GM23338 (cell line): Measurements from ENCODE around the gene ZDHHC1. TPM values are rescaled to one million over a fixed set of nuclear protein-coding genes. Genes with fewer than 3 reads are reported as not detected.

ENCODE experiments used
- ATAC-seq: fragments of 200-7000 bp; cut with Tn5 transposase; 3 replicates; pipeline ENCODE4 v1.9.1; 2020
- DNase-seq: peaks from one replicate; pipeline ENCODE4 v3.0.0-alpha.2; 2015; ENCODE audit warnings: low spot score
- H2AFZ ChIP-seq: fragments of 200-600 bp; sonication (generic); 2 replicates; pipeline ENCODE4 v1.8.0; 2016; ENCODE audit warnings: antibody characterized with exemption, mild to moderate bottlenecking, moderate library complexity
- H3F3A ChIP-seq: fragments of 200-600 bp; sonication (generic); replicated peaks from 2 replicates; pipeline ENCODE4 v1.8.0; 2017; ENCODE audit warnings: antibody characterized with exemption, mixed run types, low read depth
- H3K27ac ChIP-seq: fragments of 200-600 bp; sonication (generic); 2 replicates; pipeline ENCODE4 v1.6.1; 2016; ENCODE audit warnings: low read depth
- H3K27me3 ChIP-seq: fragments of 200-600 bp; sonication (generic); 2 replicates; pipeline ENCODE4 v1.8.0; 2016; ENCODE audit warnings: mild to moderate bottlenecking, mixed run types, moderate library complexity; ENCODE audit not compliant: insufficient read depth
- H3K36me3 ChIP-seq: fragments of 200-600 bp; sonication (generic); 2 replicates; pipeline ENCODE4 v1.8.0; 2016; ENCODE audit warnings: mild to moderate bottlenecking; ENCODE audit not compliant: insufficient read depth
- H3K4me1 ChIP-seq: fragments of 200-600 bp; sonication (generic); 2 replicates; pipeline ENCODE4 v1.8.0; 2016; ENCODE audit warnings: mild to moderate bottlenecking, moderate library complexity; ENCODE audit not compliant: insufficient read depth
- H3K4me2 ChIP-seq: fragments of 200-600 bp; sonication (generic); 2 replicates; pipeline ENCODE4 v1.7.1; 2017; ENCODE audit warnings: mixed run types
- H3K4me3 ChIP-seq: fragments of 200-600 bp; sonication (generic); 2 replicates; pipeline ENCODE4 v1.6.1; 2016; ENCODE audit warnings: mixed run types
- H3K79me2 ChIP-seq: fragments of 200-600 bp; sonication (generic); replicated peaks from 2 replicates; pipeline ENCODE4 v1.8.0; 2017; ENCODE audit warnings: mild to moderate bottlenecking; ENCODE audit not compliant: insufficient read depth
- H3K9me2 ChIP-seq: fragments of 200-600 bp; sonication (generic); 2 replicates; pipeline ENCODE4 v1.8.0; 2017; ENCODE audit not compliant: insufficient read depth
- H4K20me1 ChIP-seq: fragments of 200-600 bp; sonication (generic); replicated peaks from 2 replicates; pipeline ENCODE4 v1.8.0; 2017; ENCODE audit warnings: mild to moderate bottlenecking; ENCODE audit not compliant: insufficient read depth
- H3K27ac Mint-ChIP-seq: 2 replicates; pipeline ENCODE4 v1.8.0; 2020; ENCODE audit warnings: inconsistent platforms, mild to moderate bottlenecking, moderate library complexity, mixed read lengths
- H3K27me3 Mint-ChIP-seq: 3 replicates; pipeline ENCODE4 v1.8.0; 2022; ENCODE audit warnings: low read depth, mild to moderate bottlenecking, moderate library complexity, mixed read lengths, inconsistent platforms; ENCODE audit not compliant: insufficient read depth, poor library complexity
- H3K36me3 Mint-ChIP-seq: 3 replicates; pipeline ENCODE4 v1.8.0; 2021; ENCODE audit warnings: low read depth, mild to moderate bottlenecking, inconsistent platforms, moderate library complexity, mixed read lengths
- H3K4me1 Mint-ChIP-seq: 3 replicates; pipeline ENCODE4 v1.8.0; 2020; ENCODE audit warnings: mild to moderate bottlenecking, inconsistent platforms, mixed read lengths
- H3K4me3 Mint-ChIP-seq: 3 replicates; pipeline ENCODE4 v1.8.0; 2021; ENCODE audit warnings: moderate library complexity, mild to moderate bottlenecking, inconsistent platforms, mixed read lengths
- H3K9me3 Mint-ChIP-seq: 3 replicates; pipeline ENCODE4 v1.8.0; 2020; ENCODE audit warnings: moderate library complexity, mild to moderate bottlenecking, inconsistent platforms, mixed read lengths
- CREB1 ChIP-seq: fragments of 250-450 bp; sonication (Bioruptor Pico); IDR thresholded peaks from 2 replicates; pipeline ENCODE4 v1.5.0; 2020; ENCODE audit warnings: low read depth, mild to moderate bottlenecking, moderate library complexity
- POLR2AphosphoS5 ChIP-seq: IDR thresholded peaks from 2 replicates; pipeline ENCODE4 v1.6.1; 2016; ENCODE audit warnings: antibody characterized with exemption, low read depth
- STAT1 ChIP-seq: IDR thresholded peaks from one replicate; pipeline ENCODE4 v1.6.1; 2016; ENCODE audit warnings: antibody characterized with exemption; ENCODE audit not compliant: unreplicated experiment
- ZNF462 ChIP-seq: fragments of 250-450 bp; sonication (Bioruptor Pico); IDR thresholded peaks from 2 replicates; pipeline ENCODE4 v1.5.0; 2020; ENCODE audit warnings: mild to moderate bottlenecking, moderate library complexity
- long read RNA-seq: library from polyadenylated mRNA; unstranded; transcript quantifications from one replicate; pipeline ENCODE4 v2.0.0, GENCODE V29; 2020; ENCODE audit not compliant: unreplicated experiment
- polyA plus RNA-seq: library from polyadenylated mRNA; unstranded; fragments of >200 nt; fragmentation: Nextera tagmentation; extraction: Ambion mirVana; gene quantifications from 2 replicates; pipeline ENCODE4 v1.2.1, GENCODE V29; 2016
- total RNA-seq: library from RNA; depleted of rRNA; stranded (reverse); fragments of >200 nt; shearing (Covaris generic); gene quantifications from 2 replicates; pipeline ENCODE4 v1.2.3, GENCODE V29; 2014; rRNA removed
- TF ChIP-seq, protein P1 (sequence below), 2 experiments: fragments of 200-600 bp in 1 of 2; sonication (generic) in 1 of 2; conservative IDR thresholded peaks; 2 replicates each; pipeline versions ENCODE4 v1.5.1 to v1.6.1; 2016 to 2017; ENCODE audit warnings: antibody characterized with exemption in 2 of 2, low read depth in 2 of 2, mild to moderate bottlenecking in 2 of 2, moderate library complexity in 1 of 2

Gene ZDHHC1, protein sequence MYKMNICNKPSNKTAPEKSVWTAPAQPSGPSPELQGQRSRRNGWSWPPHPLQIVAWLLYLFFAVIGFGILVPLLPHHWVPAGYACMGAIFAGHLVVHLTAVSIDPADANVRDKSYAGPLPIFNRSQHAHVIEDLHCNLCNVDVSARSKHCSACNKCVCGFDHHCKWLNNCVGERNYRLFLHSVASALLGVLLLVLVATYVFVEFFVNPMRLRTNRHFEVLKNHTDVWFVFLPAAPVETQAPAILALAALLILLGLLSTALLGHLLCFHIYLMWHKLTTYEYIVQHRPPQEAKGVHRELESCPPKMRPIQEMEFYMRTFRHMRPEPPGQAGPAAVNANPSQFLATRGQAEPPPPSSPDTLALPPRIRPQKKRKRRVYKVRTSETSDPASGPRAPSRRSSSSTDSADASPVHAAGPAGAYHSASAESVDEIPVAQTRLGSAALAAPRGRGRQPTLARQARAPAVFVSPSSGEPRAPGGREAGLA
- total RNA-seq (2.3 and 2.7 TPM in 2 replicates), polyA plus RNA-seq (1.4 and 1.6 TPM in 2 replicates)
- long read RNA-seq, partial matches to known transcripts: 3 of 4 reads
- long read RNA-seq, other reads (novel, unspliced or antisense): 1 of 4 reads

- Histone ChIP-seq H3K27ac (no peak within 1 kb of the TSS), H3K79me2 (no peaks in the 10 kb centered on the region), H3K9me2 (no peaks in the 10 kb centered on the region), H3K4me3 (peak within 1 kb of the TSS; percentile 77), H3K36me3 (no peaks in the 10 kb centered on the region), H4K20me1 (no peaks in the 10 kb centered on the region; the same call in 1 of the 2 replicates), H3K4me1 (peaks cover 26% of the 10 kb centered on the region), H3K4me2 (peak within 1 kb of the TSS; percentile 96), H3F3A (peaks cover 13% of the 10 kb centered on the region), H3K27me3 (no peaks in the 10 kb centered on the region), H2AFZ (peak within 1 kb of the TSS; percentile 97)
- H3K4me3 Mint-ChIP-seq: peak within 1 kb of the TSS; percentile 65
- ATAC-seq (peak; percentile 92), DNase-seq (peak; percentile 86)
- no peaks in the 10 kb centered on the region for H3K36me3 Mint-ChIP-seq
- H3K27me3 Mint-ChIP-seq: peaks cover 21% of the 10 kb centered on the region
- peaks cover 3% of the 10 kb centered on the region; the same call in 1 of the 3 replicates for H3K9me3 Mint-ChIP-seq
- H3K27ac Mint-ChIP-seq: peak within 1 kb of the TSS; percentile 43; the same call in 1 of the 2 replicates
- H3K4me1 Mint-ChIP-seq: peaks cover 24% of the 10 kb centered on the region
- TF ChIP-seq ZNF462 (CRISPR knock-in tag) (no peak), POLR2AphosphoS5 (0 out of 2 replicates have a peak, but pooled peaks have one; percentile 32), CREB1 (CRISPR knock-in tag) (peak; percentile 79), STAT1 (no peak)
- TF ChIP-seq, protein P1, sequence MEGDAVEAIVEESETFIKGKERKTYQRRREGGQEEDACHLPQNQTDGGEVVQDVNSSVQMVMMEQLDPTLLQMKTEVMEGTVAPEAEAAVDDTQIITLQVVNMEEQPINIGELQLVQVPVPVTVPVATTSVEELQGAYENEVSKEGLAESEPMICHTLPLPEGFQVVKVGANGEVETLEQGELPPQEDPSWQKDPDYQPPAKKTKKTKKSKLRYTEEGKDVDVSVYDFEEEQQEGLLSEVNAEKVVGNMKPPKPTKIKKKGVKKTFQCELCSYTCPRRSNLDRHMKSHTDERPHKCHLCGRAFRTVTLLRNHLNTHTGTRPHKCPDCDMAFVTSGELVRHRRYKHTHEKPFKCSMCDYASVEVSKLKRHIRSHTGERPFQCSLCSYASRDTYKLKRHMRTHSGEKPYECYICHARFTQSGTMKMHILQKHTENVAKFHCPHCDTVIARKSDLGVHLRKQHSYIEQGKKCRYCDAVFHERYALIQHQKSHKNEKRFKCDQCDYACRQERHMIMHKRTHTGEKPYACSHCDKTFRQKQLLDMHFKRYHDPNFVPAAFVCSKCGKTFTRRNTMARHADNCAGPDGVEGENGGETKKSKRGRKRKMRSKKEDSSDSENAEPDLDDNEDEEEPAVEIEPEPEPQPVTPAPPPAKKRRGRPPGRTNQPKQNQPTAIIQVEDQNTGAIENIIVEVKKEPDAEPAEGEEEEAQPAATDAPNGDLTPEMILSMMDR (conservative IDR thresholded peaks at IDR 0.05; ENCODE audit: low read depth in 2 of 2): peak; percentile 25 to 83; a peak in 3 of 4 replicates
Observed at GRCh38 chr16:67415872-67416793, at the start of gene ZDHHC1. Gene ZDHHC1 (minus strand): TSS chr16:67416477. CDS start chr16:67407775, 8,702 bp downstream.
